Ishikawa (cell line): ENCODE results near the gene ELOVL2.

Source experiments
- CEBPB ChIP-seq: IDR thresholded peaks from 2 replicates; pipeline ENCODE4 v1.6.1; 2012
- CREB1 ChIP-seq: IDR thresholded peaks from 2 replicates; pipeline ENCODE4 v1.6.1; 2012; ENCODE audit warnings: low read depth
- EGR1 ChIP-seq: IDR thresholded peaks from 2 replicates; pipeline ENCODE4 v1.6.1; 2012
- EP300 ChIP-seq: IDR thresholded peaks from 2 replicates; pipeline ENCODE4 v1.6.1; 2012; ENCODE audit warnings: borderline replicate concordance
- FOXM1 ChIP-seq: IDR thresholded peaks from 2 replicates; pipeline ENCODE4 v1.6.1; 2012; ENCODE audit warnings: low read depth, borderline replicate concordance
- NFIC ChIP-seq: IDR thresholded peaks from 2 replicates; pipeline ENCODE4 v1.6.1; 2012
- RAD21 ChIP-seq: IDR thresholded peaks from 2 replicates; pipeline ENCODE4 v1.6.1; 2012; ENCODE audit warnings: low read depth
- TAF1 ChIP-seq: IDR thresholded peaks from 2 replicates; pipeline ENCODE4 v1.6.1; 2012; ENCODE audit warnings: low read depth, mild to moderate bottlenecking
- TCF12 ChIP-seq: IDR thresholded peaks from 2 replicates; pipeline ENCODE4 v1.6.1; 2012; ENCODE audit warnings: low read depth
- TEAD4 ChIP-seq: IDR thresholded peaks from 2 replicates; pipeline ENCODE4 v1.6.1; 2012
- YY1 ChIP-seq: IDR thresholded peaks from 2 replicates; pipeline ENCODE4 v1.6.1; 2012; ENCODE audit warnings: low read depth
- ZBTB7A ChIP-seq: IDR thresholded peaks from 2 replicates; pipeline ENCODE4 v1.6.1; 2012; ENCODE audit warnings: low read depth
- TF ChIP-seq, protein P1 (sequence below): IDR thresholded peaks from 2 replicates; pipeline ENCODE4 v1.6.1; 2012
- TF ChIP-seq, protein P2 (sequence below): IDR thresholded peaks from 2 replicates; pipeline ENCODE4 v1.6.1; 2012; ENCODE audit warnings: low read depth, mild to moderate bottlenecking
- TF ChIP-seq, protein P3 (sequence below): IDR thresholded peaks from 2 replicates; pipeline ENCODE4 v1.6.1; 2012

The ELOVL2 gene

DNA sequence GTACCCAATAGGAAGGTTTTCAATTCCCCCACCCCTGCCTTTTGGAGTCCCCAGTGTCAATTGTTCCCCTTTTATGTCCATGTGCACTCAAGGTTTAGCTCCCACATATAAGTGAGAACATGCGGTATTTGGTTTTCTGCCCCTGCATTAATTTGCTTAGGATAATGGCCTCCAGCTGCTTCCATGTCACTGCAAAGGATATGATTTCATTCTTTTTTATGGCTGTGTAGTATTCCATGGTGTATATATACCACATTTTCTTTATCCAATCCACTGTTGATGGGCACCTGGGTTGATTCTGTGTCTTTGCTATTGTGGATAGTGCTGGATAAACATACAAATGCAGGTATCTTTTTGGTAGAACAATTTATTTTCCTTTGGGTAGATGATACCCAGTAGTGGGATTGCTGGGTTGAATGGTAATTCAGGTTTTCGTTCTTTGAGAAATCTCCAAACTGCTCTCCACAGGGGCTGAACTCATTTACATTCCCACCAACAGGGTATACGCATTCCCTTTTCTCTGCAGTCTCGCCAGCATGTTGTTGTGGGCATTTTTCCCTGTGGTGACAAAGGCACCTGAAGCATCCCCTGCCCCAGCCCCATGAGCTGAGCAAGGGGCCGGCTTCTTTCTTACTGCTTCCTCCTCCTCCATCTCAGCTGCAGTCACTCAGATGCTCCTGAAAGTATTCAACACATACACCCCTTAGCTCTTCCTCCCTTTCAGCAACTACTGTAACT is 66.7 kb downstream of the ELOVL2 start:
- TF ChIP-seq, protein P1, sequence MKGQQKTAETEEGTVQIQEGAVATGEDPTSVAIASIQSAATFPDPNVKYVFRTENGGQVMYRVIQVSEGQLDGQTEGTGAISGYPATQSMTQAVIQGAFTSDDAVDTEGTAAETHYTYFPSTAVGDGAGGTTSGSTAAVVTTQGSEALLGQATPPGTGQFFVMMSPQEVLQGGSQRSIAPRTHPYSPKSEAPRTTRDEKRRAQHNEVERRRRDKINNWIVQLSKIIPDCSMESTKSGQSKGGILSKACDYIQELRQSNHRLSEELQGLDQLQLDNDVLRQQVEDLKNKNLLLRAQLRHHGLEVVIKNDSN, result no peak
- TF ChIP-seq RAD21, result no peak
- TF ChIP-seq CREB1, result no peak
- TF ChIP-seq YY1, result no peak
- no peak for TF ChIP-seq ZBTB7A
- no peak for TF ChIP-seq EP300
- TF ChIP-seq FOXM1, result no peak
- TF ChIP-seq, protein P2, sequence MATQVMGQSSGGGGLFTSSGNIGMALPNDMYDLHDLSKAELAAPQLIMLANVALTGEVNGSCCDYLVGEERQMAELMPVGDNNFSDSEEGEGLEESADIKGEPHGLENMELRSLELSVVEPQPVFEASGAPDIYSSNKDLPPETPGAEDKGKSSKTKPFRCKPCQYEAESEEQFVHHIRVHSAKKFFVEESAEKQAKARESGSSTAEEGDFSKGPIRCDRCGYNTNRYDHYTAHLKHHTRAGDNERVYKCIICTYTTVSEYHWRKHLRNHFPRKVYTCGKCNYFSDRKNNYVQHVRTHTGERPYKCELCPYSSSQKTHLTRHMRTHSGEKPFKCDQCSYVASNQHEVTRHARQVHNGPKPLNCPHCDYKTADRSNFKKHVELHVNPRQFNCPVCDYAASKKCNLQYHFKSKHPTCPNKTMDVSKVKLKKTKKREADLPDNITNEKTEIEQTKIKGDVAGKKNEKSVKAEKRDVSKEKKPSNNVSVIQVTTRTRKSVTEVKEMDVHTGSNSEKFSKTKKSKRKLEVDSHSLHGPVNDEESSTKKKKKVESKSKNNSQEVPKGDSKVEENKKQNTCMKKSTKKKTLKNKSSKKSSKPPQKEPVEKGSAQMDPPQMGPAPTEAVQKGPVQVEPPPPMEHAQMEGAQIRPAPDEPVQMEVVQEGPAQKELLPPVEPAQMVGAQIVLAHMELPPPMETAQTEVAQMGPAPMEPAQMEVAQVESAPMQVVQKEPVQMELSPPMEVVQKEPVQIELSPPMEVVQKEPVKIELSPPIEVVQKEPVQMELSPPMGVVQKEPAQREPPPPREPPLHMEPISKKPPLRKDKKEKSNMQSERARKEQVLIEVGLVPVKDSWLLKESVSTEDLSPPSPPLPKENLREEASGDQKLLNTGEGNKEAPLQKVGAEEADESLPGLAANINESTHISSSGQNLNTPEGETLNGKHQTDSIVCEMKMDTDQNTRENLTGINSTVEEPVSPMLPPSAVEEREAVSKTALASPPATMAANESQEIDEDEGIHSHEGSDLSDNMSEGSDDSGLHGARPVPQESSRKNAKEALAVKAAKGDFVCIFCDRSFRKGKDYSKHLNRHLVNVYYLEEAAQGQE, result no peak
- TF ChIP-seq NFIC, result no peak
- TF ChIP-seq TEAD4, result no peak
- TF ChIP-seq TCF12, result no peak
- TF ChIP-seq TAF1, result no peak
- TF ChIP-seq CEBPB, result no peak
- no peak for TF ChIP-seq EGR1

DNA sequence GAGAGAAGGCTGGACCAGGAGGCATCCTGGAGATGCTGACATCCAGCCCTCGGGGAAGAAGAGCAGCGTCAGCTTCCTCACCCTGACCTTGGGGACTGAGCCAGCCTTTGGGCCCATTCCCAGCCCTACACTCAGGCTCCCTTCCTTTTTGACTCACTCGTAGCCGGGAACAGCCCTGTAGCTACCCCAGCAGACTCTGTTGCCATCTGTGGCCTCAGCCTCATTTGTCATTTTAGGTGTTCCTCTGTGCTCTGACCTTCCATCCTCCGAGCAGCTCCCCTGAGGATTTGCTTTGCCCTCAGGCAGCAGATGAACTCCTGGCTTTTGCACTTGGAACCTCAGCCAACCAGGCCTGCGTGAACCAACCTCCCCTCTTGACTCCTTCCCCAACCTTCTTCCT is 67.5 kb downstream of the ELOVL2 start:
- TF ChIP-seq TEAD4, result no peak
- TF ChIP-seq, protein P1, result no peak
- no peak for TF ChIP-seq ZBTB7A
- TF ChIP-seq TCF12, result no peak
- TF ChIP-seq, protein P2, result no peak
- TF ChIP-seq, protein P3, sequence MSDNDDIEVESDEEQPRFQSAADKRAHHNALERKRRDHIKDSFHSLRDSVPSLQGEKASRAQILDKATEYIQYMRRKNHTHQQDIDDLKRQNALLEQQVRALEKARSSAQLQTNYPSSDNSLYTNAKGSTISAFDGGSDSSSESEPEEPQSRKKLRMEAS, result no peak
- TF ChIP-seq CEBPB, result no peak
- no peak for TF ChIP-seq NFIC
- no peak for TF ChIP-seq RAD21
- no peak for TF ChIP-seq EP300
- no peak for TF ChIP-seq EGR1
- TF ChIP-seq CREB1, result no peak

DNA sequence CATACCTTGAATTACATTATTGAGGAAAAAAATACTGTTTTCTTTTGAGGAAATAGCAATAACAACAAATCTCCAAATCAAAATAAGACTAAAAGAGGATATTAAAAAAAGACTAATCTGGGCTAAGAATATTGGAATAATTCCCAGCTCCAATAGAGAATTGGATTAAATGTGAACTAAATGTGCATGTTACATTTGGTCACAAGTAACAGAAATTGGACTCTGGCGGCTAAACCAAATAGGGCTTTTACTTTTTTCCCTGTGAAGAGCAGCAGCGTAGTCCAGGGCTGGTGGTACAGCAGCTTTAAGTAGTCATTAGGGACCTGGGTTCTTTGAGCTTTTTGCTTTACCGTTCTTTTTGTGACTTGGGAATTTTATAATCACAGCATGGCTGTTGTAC is 71.9 kb downstream of the ELOVL2 start:
- TF ChIP-seq CEBPB, result no peak
- no peak for TF ChIP-seq EGR1
- no peak for TF ChIP-seq TCF12
- no peak for TF ChIP-seq TAF1
- no peak for TF ChIP-seq ZBTB7A
- TF ChIP-seq, protein P3, result no peak
- TF ChIP-seq YY1, result no peak
- TF ChIP-seq NFIC, result no peak
- TF ChIP-seq, protein P2, result no peak
- TF ChIP-seq, protein P1, result no peak
- no peak for TF ChIP-seq TEAD4
- no peak for TF ChIP-seq RAD21
- TF ChIP-seq EP300, result no peak
- no peak for TF ChIP-seq FOXM1
- TF ChIP-seq CREB1, result no peak

DNA sequence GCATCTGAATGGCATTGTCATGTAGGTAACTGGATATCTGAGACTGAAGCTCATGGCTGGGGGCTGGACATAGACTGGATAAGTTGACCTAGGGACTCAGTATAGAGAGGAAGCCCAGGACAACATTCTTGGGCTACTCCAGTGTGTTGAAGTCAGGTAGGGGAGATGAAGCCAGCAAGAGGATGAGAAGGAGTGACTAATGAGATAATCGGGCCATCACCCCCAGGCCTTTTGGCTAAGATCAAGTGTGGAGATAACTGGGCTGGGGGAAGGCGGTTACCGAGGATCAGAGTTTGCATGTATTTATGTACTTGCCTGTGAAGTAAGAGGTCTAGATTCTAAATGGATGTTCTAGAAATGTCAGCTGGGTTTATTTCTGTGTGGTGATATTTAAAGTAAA is 73.4 kb downstream of the ELOVL2 start:
- TF ChIP-seq CEBPB (no peak), EP300 (no peak), EGR1 (no peak), CREB1 (no peak), ZBTB7A (no peak), NFIC (no peak), YY1 (no peak), TAF1 (no peak), RAD21 (no peak), TCF12 (no peak), FOXM1 (no peak), TEAD4 (no peak)
- TF ChIP-seq, protein P2, result no peak
- TF ChIP-seq, protein P3, result no peak
- TF ChIP-seq, protein P1, result no peak
